ENCODE measurements around the gene ANKRD13B.

ANKRD13B gene

DNA sequence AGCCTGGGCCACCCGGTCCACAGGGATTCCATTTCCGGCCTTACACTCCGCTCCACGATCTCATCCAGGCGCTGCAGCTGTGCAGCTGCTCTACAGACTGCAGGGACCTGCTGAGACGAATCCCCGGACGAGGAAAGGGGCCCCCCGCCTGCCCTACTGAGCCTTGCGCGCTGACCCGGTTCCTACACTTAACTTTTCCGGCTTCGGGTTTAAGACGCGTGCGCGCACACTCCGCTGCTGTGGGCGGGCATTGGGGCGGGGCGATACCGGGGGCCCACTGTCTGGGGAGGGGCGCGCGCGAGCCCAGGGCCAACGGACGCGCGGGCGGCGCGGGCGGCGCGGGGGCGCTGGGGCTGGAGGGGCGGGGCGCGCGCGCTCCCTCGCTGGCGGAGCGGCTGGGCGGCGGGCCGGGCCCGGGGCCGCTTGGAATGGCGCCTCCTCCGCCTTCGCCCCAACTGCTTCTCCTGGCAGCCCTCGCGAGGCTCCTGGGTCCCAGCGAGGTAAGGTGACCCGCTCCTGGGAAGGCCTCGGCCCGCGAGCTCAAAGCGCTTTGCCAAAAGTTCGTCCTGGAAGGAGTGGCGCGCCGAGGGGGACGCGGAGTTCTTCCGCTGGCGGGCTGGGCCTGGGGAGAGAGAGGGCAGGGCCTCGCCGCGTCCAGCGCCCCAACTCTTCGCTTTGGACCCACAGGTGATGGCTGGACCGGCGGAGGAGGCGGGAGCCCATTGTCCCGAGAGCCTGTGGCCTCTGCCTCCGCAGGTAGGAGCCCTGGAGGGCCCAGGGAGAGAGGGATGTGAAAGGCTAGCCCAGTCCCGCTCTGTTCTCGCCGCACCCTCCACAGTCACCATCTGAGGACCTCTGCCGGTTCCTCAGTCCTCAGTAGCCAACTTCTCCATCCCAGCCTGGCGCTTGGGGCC is 24.3 kb upstream of the ANKRD13B start, which contains the start of gene TP53I13:
Gene TP53I13, plus strand, starts transcription at position 371 of the 914 bp plus-strand sequence. Its CDS starts 58 bp downstream, at position 429.
- in situ Hi-C loops (cut with MboI; ENCODE audit: low sequenced_read_pairs), result no loop called here

DNA sequence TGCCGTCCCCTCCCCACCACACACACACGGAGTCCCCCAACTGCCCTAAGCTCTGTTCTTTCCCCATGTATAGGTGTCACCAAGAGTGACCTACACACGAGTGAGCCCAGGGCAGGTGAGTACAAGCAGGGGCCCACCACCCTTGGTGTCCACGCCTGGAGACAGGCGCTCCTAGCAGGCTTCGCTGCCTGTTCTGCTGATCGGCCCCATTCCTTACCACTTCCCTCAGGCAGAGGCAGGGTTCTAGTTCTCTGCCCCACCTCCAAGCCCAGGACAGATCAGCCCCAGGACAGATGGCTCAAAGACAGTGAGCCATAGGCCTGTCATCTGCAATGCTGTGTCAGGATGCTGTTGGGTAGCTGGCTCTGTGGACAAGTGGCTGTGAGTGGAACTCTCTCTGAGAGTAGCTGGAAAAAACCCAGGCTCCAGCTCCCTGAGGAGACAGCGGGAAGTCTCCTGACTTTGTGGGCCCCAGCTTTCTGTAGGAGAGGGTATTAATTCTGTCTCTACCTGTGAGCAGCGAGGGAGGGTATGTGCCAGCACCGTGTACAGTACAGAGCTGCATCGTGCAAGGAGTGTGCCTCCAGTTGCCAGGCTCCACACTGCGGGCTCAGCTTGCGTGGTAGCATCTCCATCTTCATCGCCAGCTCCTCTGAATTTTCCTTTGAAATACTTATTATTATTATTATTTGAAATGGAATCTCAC is 23.5 kb upstream of the ANKRD13B start:
- in situ Hi-C loops (cut with MboI; ENCODE audit: low sequenced_read_pairs), result no loop called here

DNA sequence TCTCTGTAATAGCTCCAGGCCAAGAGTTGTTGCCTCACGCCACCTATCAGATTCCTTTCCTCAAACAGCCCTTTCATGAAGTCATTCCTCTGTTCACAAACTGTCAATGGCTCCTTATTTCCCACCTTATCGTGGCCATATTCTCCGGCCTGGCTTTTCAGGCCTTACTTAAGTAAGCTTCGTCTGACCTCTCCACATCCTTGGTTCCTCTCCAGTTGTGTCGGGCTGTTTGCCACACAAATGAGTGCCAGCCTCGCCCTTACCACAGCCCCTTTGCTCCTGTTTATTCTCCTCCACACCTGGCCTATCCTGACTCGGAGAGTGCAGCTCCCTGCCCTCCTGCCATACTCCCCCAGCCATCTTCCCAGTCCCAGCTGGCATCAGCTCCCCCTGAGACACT is 22.4 kb upstream of the ANKRD13B start:
- in situ Hi-C loops (cut with MboI; ENCODE audit: low sequenced_read_pairs), result no loop called here

DNA sequence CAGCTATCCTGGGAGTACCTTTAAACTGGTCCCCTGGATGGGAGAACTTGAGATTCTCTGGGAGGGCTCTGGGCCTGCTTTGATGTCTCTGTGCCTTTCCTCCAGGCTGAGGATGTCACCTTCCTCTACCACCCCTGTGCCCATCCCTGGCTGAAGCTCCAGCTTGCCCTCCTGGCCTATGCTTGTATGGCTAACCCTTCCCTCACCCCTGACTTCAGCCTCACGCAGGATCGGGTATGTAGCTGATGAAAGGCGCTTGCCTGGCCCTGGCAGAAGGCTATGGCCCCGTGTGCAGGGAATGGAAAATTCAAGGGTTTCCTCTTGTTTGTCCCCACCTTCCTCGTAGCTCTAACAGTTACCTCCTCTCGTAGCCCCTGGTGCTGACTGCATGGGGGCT is 21.4 kb upstream of the ANKRD13B start:
- in situ Hi-C loops (cut with MboI; ENCODE audit: low sequenced_read_pairs), result no loop called here

DNA sequence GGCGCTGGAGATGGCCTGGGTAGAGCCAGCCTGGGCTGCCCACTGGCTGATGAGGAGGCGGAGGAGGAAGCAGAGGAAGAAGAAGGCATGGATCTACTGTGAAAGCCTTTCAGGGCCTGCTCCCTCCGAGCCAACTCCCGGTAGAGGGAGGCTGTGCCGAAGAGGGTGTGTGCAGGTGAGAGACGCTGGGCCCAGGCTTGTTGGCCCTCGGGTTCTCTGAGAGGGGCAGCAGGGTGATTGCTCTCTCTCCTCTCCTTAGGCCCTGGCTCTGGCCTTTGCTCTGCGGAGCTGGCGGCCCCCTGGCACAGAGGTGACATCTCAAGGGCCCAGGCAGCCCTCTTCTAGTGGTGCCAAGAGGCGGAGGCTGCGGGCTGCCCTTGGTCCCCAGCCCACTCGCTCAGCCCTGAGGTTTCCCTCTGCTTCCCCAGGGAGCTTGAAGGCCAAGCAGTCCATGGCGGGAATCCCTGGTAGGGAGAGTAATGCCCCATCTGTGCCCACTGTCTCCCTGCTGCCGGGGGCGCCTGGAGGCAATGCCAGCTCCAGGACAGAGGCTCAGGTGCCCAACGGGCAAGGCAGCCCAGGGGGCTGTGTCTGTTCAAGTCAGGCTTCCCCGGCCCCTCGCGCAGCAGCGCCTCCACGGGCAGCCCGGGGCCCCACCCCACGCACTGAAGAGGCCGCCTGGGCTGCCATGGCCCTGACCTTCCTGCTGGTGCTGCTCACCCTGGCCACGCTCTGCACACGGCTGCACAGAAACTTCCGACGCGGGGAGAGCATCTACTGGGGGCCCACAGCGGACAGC is 20.9 kb upstream of the ANKRD13B start:
- in situ Hi-C loops (cut with MboI; ENCODE audit: low sequenced_read_pairs), result no loop called here

DNA sequence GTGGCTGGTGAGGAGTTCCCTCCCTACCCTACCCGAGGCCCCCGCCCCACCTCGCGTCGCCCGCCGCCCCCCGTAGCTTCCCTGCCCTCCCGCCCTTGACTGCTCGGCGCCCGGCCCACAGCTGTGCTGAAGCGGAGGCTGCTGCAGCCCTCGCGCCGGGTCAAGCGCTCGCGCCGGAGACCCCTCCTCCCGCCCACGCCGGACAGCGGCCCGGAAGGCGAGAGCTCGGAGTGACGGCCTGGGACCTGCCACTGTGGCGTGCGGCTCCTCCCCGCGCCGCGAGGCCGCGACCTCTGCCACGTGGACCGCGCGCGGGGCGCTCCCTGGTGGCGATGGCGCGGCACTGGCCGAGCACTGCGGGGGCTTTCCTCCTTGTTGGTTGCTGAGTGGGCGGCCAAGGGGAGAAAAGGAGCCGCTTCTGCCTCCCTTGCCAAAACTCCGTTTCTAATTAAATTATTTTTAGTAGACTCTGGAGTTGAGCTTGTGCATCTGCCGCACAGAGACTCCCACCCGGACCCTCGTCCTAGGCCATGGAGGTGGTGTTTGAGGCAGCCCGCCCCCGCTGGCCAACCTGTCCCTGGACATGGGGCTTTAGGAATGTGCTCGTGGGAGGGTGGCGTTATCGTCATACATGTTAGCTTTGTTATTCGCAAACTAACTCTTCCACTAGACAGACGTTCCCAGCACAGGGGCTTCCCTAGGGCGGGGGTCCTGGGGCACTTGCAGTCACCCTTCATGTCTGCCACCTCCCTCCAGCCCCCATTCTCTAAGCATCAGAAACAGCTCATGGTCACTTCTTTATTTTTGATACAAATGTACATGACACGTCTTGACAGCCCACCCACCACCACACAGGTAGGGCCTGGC is 20.0 kb upstream of the ANKRD13B start:
- in situ Hi-C loops (cut with MboI; ENCODE audit: low sequenced_read_pairs), result no loop called here

DNA sequence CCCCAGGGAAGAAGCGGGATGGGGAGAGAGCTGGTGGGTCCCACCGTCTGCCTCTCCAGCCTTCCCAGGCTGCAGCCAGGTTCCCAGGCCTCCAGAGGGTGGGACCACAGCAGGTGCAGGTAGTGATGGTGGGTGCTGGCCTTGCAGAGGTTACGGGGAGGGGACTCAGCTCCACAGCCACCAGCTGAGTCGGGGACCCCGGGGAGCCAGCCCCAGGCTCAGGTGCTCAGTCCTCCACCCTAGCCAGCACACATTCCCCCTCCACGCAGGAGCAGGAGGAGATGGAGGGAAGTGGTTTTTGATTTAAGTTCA is 19.4 kb upstream of the ANKRD13B start:
- in situ Hi-C loops (cut with MboI; ENCODE audit: low sequenced_read_pairs), result no loop called here

DNA sequence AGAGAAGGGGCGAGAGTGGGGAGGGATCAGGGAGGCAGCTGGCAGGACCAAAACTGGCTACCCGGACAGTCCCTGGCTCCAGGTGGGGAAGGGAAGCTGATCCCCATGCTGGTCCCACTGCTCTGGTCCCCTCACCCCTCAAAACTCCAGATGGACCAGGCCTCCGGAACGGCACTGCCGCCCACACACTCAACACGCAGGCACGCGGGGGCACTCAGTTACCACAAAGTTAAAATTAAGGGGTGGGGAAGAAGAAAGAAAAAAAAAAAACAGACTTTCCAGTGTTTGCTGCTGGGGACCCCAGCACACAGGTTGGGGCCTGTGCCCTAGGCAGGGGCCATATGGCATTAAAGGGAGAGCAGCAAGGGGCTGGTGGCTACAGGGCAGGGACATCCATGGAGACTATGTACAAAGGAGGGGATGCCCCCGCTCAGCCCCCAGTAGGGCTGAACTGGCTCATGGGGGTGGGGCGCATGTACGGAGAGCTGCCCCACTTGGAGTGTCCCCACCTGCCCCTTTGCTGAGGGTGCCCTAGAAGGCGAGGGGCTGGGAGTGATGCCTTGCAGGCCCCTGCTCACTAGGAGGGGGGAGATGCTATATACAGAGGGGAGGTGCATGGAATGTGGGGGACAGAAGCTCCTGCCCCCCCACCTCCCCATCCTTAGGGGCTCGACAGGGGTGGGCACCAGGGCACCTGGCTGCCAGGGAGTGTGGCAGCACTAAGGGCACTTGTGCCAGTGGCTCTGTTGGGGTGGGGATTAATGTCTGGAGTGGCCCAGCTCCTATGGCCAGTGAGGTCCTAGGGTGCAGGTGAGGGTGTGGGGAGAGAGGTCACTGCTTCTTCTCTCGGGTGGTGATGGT is 18.8 kb upstream of the ANKRD13B start:
- in situ Hi-C loops (cut with MboI; ENCODE audit: low sequenced_read_pairs), result no loop called here

DNA sequence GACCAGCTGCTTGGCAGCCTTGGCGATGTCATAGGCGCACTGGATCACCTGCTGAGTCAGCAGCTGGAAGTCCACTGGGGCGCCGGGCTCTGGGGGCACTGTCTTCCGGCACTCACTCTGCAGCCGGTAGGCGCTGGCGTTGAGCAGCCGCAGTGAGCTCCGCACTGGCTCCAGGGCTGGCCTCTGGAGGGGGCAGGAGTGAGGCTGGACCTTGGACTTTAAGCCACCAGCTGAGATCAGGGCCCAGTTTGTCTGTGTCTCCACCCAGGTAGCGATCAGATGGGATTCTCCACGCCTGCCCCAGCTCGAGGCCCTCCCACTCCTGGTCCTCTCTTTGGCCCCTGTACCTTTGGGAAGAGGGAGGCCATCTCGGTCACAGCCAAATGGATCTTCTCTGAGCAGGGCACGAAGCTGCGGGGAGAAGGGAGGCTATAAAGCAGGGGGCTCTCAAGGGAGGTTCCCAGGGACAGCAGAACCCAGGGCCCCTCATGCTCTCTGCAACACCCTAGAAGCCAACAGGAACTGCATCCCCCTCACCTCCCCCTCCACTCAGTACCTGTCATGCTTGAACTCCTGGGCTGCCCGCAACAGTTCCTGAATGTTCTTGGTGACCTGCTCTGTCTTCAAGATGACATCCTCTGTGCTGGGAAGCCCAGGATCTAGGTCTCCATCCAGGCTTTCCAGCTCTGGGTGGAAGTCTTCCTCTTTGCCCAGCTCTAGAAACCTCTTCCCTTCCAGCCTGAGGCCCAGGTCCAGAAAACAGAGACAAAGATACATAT is 18.0 kb upstream of the ANKRD13B start:
- in situ Hi-C loops (cut with MboI; ENCODE audit: low sequenced_read_pairs), result no loop called here

DNA sequence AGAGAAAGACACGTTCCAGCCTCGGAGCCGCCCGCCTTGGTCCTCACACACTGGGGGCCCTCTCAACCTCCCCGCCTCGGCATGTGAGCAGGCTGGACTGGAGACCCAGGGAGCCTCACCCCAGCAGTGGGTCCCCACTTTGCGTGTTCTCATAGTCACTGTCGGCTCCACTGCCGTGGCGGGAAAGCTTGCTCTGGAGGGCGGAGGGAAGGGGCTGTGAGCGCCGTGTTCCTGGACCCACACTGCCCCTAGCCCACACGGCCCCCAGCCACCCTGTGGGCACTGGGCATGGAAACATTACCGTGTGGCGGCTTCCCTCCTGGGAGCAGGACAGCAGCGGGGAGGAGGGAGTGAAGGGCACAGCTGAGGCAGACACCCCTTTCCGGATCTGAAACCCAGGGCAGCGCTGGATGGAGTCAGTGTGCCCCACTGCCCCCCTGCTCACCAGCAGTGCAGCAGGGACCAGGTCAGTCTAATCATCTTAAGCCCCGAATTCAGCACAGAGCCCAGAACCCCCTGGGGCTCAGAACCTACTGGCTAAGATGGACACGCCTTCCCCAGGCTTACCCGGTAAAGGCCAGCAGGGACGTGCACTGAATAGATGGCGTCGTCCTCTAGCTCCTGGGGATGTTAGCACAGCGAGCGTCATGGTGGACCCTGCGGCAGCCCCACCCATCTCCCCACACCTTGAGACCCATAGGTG is 17.3 kb upstream of the ANKRD13B start:
- in situ Hi-C loops (cut with MboI; ENCODE audit: low sequenced_read_pairs), result no loop called here

DNA sequence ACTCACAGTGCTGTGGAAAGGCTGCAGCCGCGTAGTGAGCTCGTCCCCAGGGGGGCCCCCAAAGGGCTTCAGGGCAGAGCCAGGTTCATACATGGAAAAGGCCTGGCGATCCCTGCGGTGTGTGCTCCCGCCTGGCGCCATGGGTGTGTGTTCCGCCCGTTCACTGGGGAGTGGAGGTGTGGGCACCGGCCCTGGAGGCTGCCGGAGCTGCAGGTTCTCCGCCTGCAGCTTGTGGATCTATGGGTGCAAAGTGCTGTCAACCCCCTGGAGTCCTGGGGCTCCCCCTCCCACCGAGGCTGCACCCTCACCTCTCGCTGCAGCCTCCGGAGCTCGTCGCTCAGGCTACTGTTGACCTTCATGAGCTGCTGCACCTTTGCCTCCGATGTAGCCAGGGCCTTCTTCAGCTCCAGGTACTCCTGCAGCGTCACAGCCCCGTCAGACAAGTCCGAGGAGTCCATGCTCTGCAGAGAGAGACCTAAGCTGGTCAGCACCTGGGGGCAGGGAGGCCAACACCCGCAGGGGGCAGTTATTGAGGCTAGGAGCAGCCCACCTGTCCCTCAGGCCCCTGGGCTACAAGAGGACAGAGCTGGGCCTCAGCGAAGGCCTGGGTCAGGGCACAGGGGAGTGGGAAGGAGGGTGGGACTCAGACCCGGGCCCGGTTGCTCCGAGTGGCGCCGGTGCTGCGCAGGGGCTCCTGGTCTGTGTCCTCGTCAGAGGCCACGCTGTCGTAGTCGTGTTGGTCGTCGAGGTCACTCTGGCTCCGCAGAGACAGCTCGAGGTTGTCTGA is 16.5 kb upstream of the ANKRD13B start:
- in situ Hi-C loops (cut with MboI; ENCODE audit: low sequenced_read_pairs), result no loop called here

DNA sequence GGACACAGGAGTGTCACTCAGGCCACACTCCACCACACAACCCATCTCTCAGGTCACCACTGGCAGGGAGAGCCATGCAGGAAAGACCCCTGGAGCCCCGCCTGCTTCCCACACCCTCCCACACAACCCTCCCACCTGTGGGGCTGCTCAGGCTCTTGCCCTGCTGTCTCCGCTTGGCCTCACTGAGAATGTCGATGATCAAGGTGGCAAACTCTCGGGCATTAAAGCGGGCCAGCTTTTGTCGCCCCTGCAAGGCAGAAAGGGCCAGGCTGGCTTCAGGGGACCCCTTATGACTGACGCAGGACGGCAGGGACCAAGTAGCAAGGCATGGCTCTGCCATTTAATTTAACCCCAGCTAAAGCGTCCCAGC is 15.9 kb upstream of the ANKRD13B start:
- in situ Hi-C loops (cut with MboI; ENCODE audit: low sequenced_read_pairs), result no loop called here

DNA sequence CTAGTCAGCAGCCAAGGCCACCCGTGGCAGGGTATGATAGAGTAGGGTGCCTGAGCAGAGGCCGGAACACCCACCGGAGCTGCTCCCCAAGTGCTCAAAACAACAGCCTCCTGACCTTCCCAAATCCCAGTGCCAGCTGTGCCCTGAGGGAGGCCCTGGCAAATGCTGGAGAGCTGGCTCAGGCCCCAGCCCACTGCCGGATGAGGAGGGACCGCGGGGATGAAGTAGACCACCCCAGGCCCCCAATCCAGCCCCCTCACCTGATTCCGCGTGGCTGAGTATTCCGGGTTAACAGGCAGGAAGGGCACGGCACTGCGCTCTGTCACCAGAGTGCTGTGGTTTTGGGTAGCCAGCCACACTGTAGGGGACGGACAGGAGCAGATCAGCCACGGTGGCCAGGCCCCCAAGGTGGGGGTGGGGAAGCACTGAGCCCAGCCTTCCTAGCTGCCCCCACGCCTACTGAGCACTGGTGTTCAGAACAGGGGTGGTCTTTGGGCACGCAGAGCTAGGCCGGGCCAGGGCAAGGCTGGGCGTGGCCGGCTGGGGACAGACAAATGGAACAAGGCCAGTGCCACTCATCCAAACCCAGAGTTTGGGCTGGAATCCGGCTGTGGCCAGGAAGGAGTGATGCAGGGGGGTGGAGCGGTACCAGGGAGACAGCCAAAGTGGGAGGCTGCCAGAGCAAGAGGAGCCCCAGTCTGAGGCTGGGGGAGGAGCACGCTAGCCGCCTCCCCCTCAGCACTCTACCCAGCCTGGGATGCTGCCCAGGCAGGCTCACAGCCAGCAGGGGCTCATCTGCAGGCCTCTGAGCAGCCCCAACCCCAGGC is 15.3 kb upstream of the ANKRD13B start:
- in situ Hi-C loops (cut with MboI; ENCODE audit: low sequenced_read_pairs), result no loop called here

DNA sequence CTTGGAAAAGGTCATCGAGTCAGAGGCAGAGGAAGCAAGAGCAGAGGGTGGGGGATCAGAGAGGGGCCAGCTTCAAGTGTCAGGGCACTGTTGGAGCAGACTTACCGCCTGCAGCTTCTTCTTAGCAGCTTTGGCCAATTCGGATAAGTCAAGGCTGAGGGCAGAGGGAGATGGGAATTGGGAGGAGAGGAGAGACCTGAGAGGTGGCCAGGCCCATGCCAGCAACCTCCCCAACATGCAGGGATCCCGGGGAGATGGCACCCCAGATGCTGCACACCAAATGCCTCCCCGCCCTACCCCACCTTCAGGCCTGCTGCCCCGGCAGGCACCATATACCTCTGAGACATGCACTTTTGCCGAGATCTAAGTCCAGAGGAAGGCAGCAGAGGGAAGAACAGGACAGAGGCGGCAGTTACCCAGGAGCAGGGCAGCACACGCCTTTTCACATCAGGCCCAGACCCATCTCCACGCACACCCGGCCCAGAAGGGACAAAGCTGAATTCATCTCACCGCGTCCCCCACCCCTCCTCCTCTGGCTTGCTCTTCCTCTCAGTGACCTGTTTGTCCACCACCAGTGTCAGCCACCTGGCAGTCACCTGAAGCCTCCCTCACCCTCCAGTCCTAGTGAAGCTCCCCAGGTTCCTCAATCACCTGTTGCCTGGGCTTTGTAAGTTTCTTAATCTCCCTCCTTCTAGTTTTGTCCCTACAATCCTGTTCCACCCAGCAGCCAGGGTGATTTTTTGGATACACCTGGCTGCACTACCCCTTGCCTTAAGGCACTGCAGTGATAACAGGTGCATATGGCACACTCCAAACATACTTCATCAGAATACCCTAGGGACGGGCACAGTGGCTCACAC is 14.1 kb upstream of the ANKRD13B start:
- in situ Hi-C loops (cut with MboI; ENCODE audit: low sequenced_read_pairs), result no loop called here

DNA sequence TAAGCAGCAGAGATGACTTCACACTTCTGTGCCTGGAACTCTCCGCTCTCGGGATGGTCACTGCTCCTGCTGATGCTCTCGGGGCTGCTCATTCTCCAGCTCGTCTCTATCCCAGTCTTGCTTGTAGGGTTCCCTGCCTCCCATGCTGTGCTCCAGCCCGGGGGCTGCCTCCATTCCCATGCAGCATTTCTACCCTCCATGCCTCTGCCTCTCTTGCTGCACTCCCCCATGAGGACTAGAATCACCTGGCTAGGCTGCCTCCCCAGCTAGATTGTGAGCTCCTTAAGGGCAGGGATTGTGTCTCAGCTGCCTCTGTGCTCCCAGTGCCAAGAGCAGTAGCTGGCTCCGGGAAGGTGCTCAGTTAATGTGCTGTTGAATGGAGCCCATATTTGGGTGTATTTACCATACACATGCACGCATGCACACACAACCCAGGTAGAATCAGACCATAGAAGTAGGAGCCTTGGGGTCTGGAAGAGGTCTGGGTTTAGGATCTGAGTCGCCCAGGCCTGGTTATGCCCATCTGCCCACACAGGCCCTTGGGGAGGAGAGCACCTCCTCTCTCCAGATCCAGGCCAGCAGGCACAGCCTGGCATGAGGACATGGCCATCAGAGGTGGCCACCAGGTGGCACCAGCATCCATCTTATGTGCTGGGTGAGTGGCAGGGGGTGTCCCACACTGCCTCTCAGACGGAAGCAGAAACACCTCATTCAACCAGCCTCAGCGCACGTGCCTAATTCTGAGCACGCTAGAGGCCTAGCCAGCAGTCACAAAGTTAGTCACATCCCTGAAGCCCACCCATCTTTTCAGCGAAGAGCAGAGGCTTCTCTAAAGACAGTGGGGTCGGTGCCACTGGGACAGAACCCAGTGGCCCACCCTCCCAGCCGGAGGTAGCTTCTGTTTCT is 12.8 kb upstream of the ANKRD13B start:
- in situ Hi-C loops (cut with MboI; ENCODE audit: low sequenced_read_pairs), result no loop called here

All from HL-60/S4 treated with retinoic acid at 250 ng/mL for 4 days and 3 days (cell line).